Prostate gland (tissue), 2 donors: ENCODE results near the gene TRA2B. TPM values are rescaled to one million over a fixed set of nuclear protein-coding genes. Genes with fewer than 3 reads are reported as not detected.
"Not testable (repeated sequence)": the region's sequence is repeated elsewhere in the genome, so short reads cannot be mapped to it uniquely, and the experiment has no call there.

Experiments used
- DNase-seq: peaks from one replicate; pipeline ENCODE4 v3.0.0-alpha.2; 2019; ENCODE audit warnings: low spot score
- H3K27ac ChIP-seq, 2 donors: fragments of 200-600 bp; sonication (generic); 2 replicates each; pipeline ENCODE4 v1.5.1; 2017 to 2019
- H3K27me3 ChIP-seq: fragments of 200-600 bp; sonication (generic); replicated peaks from 2 replicates; pipeline ENCODE4 v1.5.1; 2019; ENCODE audit not compliant: insufficient read depth
- H3K36me3 ChIP-seq, 2 donors: fragments of 200-600 bp; sonication (generic); 1 replicate in 1 of 2; 2 replicates in 1 of 2; pipeline versions ENCODE4 v1.5.1 to v1.8.1; 2017 to 2019
- H3K4me1 ChIP-seq: fragments of 200-600 bp; sonication (generic); replicated peaks from 2 replicates; pipeline ENCODE4 v1.5.1; 2019
- H3K4me3 ChIP-seq, 2 donors: fragments of 200-600 bp; sonication (generic); 2 replicates each; pipeline ENCODE4 v1.5.1; 2017 to 2019
- H3K9me3 ChIP-seq: fragments of 200-600 bp; sonication (generic); 2 replicates; pipeline ENCODE4 v1.5.1; 2017
- CTCF ChIP-seq, 4 experiments: fragments of 200-600 bp in 2 of 4; fragments of 450-650 bp in 2 of 4; sonication (generic) in 2 of 4; IDR thresholded peaks; 1 replicate in 3 of 4; 2 replicates in 1 of 4; pipeline ENCODE4 v1.5.1; 2016 to 2019; ENCODE audit warnings: antibody characterized with exemption in 4 of 4, mild to moderate bottlenecking in 2 of 4, moderate library complexity in 2 of 4
- POLR2A ChIP-seq: fragments of 450-650 bp; IDR thresholded peaks from one replicate; pipeline ENCODE4 v1.6.1; 2016; ENCODE audit warnings: antibody characterized with exemption, mild to moderate bottlenecking
- POLR2AphosphoS5 ChIP-seq: sonication (generic); formaldehyde crosslinking; IDR thresholded peaks from one replicate; pipeline ENCODE4 v1.6.1; 2017; ENCODE audit warnings: antibody characterized with exemption
- WGBS: methylation state at CpG from one replicate; pipeline ENCODE4 v1.1.5; 2018; 5-methylcytosine and 5-hydroxymethylcytosine counted together
- intact Hi-C: fragments of 100-400 bp; cut with DNase I; formaldehyde crosslinking; loops from one replicate; pipeline ENCODE4 v1.14.2; 2022
- total RNA-seq, 2 donors: library from RNA; depleted of rRNA; stranded (reverse); fragments of >200 nt; gene quantifications; one replicate each; pipeline ENCODE4 v1.1.0, GENCODE V29; 2016

TRA2B gene
- total RNA-seq, 2 donors from 2014 or later: 132 to 137 TPM

- intact Hi-C loops: no loop called here
- no peaks in the 10 kb centered on the region for H3K4me1 ChIP-seq
- H3K27ac ChIP-seq: no peak overlapping the region
- H3K4me3 ChIP-seq: no peak overlapping the region
- no peaks in the 10 kb centered on the region for H3K9me3 ChIP-seq
- no peaks in the 10 kb centered on the region for H3K27me3 ChIP-seq
- DNase-seq: no peak
- TF ChIP-seq POLR2AphosphoS5: no peak
- TF ChIP-seq CTCF (IDR thresholded peaks at IDR 0.05): no peak
- no peak for TF ChIP-seq POLR2A
- WGBS: 59% methylated on average over 7 of the region's 7 CpGs
- H3K36me3 ChIP-seq: peaks cover 6 to 10% of the 10 kb centered on the region in 2 donors
Measured at GRCh38 chr3:185912929-185913901, 24.6 kb downstream of the TRA2B start.

- H3K9me3 ChIP-seq: no peaks in the 10 kb centered on the region
- H3K27me3 ChIP-seq: no peaks in the 10 kb centered on the region
- intact Hi-C loops: no loop called here
- 91% methylated on average over 11 of the region's 11 CpGs for WGBS
- no peak overlapping the region for H3K4me3 ChIP-seq
- no peak for DNase-seq
- H3K36me3 ChIP-seq: peaks cover 0 to 10% of the 10 kb centered on the region in 2 donors
- TF ChIP-seq POLR2AphosphoS5 (no peak), CTCF (IDR thresholded peaks at IDR 0.05) (no peak)
- H3K27ac ChIP-seq: no peak overlapping the region
- H3K4me1 ChIP-seq: no peaks in the 10 kb centered on the region
Measured at GRCh38 chr3:185912512-185912911, 25.3 kb downstream of the TRA2B start.

GRCh38 chr3:185911076-185911448 lies 26.8 kb downstream of the TRA2B start:
- H3K27me3 ChIP-seq, intact Hi-C loops, DNase-seq, H3K4me3 ChIP-seq, H3K9me3 ChIP-seq, H3K36me3 ChIP-seq, H3K27ac ChIP-seq, H3K4me1 ChIP-seq: not testable (repeated sequence)
- 45% methylated on average over 2 of the region's 2 CpGs for WGBS

- DNase-seq, H3K9me3 ChIP-seq, H3K27ac ChIP-seq, intact Hi-C loops, H3K36me3 ChIP-seq, H3K27me3 ChIP-seq, H3K4me1 ChIP-seq, H3K4me3 ChIP-seq: not testable (repeated sequence)
- WGBS: 62% methylated on average over 5 of the region's 5 CpGs
Measured at GRCh38 chr3:185910322-185911075, 27.3 kb downstream of the TRA2B start.

GRCh38 chr3:185909913-185910312 lies 27.9 kb downstream of the TRA2B start:
- H3K36me3 ChIP-seq, H3K27me3 ChIP-seq, H3K9me3 ChIP-seq, H3K27ac ChIP-seq, H3K4me3 ChIP-seq, intact Hi-C loops, DNase-seq, H3K4me1 ChIP-seq: not testable (repeated sequence)
- WGBS: 79% methylated on average over 4 of the region's 4 CpGs

GRCh38 chr3:185900228-185900627 lies 37.6 kb downstream of the TRA2B start:
- no peak overlapping the region for H3K4me3 ChIP-seq
- no peaks in the 10 kb centered on the region for H3K27me3 ChIP-seq
- no peaks in the 10 kb centered on the region for H3K9me3 ChIP-seq
- H3K27ac ChIP-seq: no peak overlapping the region
- TF ChIP-seq CTCF (IDR thresholded peaks at IDR 0.05): no peak
- TF ChIP-seq POLR2AphosphoS5: no peak
- TF ChIP-seq POLR2A: no peak
- DNase-seq: no peak
- 18% methylated on average over 1 of the region's 1 CpG for WGBS
- H3K4me1 ChIP-seq: no peaks in the 10 kb centered on the region
- intact Hi-C loops: no loop called here
- no peaks in the 10 kb centered on the region for H3K36me3 ChIP-seq
